HG02763 (cell line): Measurements from ENCODE around the gene DENND1A.
"Not testable (repeated sequence)": the region's sequence is repeated elsewhere in the genome, so short reads cannot be mapped to it uniquely, and the experiment has no call there.

Source experiments
- ATAC-seq: cut with Tn5 transposase; IDR thresholded peaks from one replicate; pipeline ENCODE4 v1.9.1; 2021; ENCODE audit warnings: mild to moderate bottlenecking, moderate library complexity; ENCODE audit not compliant: unreplicated experiment

The DENND1A gene

DNA sequence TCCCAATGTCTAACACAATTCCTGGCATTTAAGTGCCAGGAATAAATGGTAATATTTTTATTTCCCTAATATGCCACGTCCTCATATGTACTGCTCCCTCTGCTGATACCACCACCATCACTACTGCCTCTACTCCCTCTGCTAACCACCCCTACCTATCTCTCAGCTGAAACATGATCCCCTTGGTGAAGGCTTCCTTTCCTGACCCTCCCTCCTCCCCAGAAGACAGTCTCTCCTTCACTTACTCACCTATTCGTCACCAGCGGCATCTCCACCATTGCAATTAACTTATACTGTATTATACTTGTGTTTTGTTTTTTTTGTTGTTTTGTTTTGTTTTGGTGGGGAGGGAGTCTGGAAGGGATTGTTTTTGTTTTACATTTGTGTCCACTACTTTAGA lies 4.8 kb downstream of the DENND1A start:
- ATAC-seq, result no peak

DNA sequence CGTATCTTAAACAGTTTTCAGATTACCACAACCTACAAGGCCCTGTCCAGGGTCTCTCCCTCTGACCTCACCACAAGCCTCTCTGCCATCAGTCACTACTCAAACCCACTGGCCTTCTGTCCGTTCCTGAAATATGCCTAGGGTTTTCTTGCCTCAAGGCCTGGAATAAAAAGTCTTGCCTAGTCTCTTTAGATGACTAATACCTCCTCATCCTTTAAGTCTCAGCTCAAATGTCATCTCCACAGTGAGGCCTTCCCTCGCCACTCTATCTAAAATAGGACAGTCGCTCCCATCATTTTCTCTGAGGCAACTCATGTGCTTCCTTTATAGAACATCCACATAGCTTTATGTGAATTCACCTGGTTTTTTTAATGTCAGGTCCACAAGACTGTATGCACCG lies 5.2 kb downstream of the DENND1A start:
- ATAC-seq, result no peak

DNA sequence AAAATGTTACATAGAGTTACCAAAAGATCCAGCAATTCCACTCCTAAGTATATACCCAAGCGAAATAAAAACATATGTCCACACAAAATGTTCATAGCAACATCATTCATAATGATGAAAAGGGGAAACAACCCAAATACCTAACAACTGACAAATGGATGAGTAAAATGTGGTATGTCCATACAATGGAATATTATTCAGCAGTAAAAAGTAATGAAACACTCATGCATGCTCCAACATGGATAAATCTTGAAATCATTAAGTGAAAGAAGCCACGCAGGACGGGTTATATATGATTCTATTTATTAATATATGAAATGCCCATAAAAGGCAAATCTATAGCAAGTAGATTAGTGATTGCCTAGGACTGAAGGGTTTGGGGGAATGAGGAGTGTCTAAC lies 6.0 kb downstream of the DENND1A start:
- no peak for ATAC-seq

DNA sequence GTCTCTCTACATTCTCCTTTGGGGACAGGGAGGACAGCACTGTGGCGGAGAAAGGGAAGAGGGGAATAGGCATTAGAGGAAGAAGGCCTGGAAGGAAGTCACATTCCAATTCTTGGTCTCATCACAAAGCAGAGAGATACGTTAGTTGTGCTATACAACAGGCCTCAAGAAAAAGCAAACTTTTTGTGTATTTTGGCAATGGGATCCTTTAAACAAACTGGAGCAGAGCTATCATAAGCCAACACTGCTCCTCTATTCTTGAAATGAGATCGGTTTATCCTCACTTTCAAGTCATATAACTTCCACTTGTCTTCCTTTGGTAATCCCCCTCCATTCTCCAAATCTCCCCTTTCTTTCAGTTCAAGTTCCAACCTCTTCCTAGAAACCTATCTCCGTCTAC lies 6.5 kb downstream of the DENND1A start:
- no peak for ATAC-seq

DNA sequence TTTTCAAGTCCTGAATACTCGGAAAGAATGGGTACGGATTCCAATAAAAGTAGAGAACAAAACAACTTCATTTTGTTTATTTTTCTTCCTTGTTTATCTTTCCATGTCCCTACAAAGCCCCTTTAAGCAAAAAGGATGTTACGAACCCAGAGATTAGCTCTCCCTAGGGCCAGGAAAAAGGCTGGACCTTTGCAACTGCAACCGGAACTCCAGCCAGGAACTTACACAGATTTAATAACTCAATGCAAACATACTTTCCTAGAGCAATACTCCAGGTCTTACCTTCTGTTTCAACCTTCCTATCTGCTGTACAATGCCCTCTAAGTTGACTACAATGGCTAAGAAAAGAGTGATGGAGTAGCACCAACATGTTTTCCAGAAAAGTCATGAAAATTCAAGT lies 7.0 kb downstream of the DENND1A start:
- no peak for ATAC-seq

DNA sequence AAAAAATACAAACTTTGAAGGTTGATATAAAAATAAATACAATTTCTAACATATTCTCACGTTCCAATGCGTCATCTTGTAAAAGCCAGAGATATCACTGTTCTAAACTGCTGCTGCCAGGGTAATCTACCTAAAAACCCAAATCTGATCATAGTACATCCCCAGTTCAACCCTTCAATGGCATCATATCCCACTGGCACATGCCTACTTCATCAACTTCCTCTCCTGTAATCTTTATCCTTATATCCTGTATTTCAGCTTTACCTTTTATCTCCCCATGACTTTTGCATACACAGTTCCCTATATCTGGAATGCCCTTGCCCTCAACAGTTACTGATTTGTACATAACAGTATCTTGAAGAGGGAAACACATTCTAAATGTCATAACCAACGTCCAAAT lies 7.5 kb downstream of the DENND1A start:
- ATAC-seq, result no peak

DNA sequence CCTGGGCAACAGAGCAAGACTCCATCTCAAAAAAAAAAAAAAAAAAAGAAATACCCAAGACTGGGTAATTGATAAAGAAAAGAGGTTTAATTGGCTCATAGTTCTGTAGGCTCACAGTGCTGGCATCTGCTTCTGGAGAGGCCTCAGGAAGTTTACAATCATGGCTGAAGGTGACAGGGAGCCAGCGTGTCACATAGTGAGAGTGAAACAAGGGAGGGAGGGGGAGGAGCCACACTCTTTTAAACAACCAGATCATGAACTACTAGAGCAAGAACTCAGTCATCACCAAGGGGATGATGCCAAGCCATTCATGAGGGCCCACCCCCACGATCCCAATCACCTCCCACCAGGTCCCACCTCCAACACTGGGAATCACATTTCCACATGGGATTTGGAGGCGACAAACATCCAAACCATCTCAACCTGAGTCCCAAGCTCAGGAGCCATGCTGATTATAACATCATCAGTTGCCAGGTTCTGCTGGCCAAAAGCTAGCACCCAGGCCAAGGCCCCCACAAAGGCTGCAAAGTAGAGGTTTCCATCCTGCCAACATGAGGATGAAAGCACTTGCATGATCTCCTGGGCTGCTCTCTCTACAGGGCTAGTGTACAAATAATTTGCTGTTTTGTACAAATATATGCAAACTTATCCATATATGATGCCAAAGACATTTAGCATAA lies 15.3 kb downstream of the DENND1A start:
- ATAC-seq, result no peak

DNA sequence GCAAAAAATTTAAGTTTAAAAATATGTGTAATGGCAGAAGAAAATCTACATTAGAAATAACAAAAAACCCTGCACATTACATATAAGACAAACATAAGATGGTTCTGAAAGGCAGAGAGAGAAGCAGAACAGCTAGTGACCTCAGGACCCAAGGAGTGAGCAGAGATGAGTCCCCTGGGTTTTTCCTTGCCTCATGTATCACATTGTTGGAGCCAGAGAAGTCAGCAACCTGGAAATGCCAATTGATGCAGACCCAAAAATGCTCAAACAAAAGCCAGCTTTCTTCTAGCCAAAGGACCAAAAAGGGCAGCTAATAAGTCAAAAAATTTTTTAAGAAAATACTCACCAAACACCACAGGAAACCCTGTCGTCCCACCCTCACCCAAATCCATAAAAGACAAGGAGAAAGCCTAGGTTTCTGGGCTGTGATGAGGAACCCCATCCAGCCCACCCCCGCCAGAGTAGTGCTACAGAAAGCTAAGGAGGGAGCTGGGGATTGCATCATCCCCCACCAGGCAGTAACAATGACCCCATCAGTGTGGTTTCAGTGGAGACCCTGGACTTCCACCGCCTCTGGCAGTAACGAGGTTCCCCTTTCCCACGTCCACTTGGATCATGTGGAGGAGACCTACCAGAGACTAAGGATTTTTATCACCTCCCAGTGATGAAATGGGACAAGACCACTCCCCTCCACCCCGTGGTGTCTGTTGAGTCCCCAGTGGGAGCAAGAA lies 17.6 kb downstream of the DENND1A start:
- ATAC-seq, result no peak

DNA sequence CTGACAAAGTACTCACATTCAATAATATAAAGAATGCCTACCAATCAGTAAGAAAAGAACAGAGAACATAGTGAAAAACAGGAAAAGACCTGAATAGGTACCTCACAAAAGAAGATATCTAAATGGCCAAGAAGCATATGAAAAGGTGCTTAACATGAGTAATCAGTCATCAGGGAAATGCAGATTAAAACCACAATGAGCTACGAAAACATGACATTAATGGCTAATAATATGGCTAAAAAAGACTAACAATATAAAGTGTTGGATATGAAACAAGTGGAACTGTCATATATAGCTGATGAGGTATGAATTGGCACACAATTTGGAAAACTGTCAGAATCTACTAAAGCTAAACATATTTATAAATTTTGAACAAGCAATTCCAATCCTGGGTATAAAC lies 18.9 kb downstream of the DENND1A start:
- no peak for ATAC-seq

DNA sequence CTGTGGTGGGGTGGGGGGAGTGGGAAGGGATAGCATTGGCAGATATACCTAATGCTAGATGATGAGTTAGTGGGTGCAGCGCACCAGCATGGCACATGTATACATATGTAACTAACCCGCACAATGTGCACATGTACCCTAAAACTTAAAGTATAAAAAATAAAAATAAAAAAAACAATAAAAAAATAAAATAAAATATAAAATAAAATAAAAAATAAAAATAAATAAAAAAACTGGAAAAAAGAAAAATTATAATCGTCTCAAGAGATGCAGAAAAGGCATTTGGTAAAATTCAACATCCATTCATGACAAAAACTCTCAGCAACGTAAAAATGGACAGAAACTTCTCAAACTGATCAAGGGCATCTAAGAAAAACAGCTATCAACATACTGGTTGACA lies 20.7 kb downstream of the DENND1A start:
- not testable (repeated sequence) for ATAC-seq

DNA sequence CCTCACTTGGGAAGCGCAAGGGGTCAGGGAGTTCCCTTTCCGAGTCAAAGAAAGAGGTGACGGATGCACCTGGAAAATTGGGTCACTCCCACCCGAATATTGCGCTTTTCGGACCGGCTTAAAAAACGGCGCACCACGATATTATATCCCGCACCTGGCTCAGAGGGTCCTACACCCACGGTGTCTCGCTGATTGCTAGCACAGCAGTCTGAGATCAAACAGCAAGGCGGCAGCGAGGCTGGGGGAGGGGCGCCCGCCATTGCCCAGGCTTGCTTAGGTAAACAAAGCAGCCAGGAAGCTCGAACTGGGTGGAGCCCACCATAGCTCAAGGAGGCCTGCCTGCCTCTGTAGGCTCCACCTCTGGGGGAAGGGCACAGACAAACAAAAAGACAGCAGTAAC lies 26.4 kb downstream of the DENND1A start:
- ATAC-seq, result not testable (repeated sequence)

DNA sequence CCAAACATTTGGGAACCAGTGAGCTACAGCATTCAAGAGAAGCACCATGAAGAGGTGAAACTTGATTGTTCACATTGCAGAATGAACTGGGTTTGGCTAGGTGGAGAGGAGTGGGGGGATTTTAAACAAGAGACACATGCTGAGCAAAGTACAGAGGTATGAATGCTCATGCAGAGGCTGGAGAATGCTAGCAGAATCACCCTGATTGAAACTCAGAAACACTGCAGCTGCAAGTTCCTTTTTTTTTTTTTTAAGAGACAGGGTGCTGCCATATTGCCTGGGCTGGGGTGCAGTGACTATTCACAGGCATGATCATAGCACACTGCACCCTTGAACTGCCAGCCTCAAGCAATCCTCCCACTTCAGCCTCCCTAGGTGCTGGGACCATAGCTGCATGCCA lies 35.1 kb downstream of the DENND1A start:
- no peak for ATAC-seq

DNA sequence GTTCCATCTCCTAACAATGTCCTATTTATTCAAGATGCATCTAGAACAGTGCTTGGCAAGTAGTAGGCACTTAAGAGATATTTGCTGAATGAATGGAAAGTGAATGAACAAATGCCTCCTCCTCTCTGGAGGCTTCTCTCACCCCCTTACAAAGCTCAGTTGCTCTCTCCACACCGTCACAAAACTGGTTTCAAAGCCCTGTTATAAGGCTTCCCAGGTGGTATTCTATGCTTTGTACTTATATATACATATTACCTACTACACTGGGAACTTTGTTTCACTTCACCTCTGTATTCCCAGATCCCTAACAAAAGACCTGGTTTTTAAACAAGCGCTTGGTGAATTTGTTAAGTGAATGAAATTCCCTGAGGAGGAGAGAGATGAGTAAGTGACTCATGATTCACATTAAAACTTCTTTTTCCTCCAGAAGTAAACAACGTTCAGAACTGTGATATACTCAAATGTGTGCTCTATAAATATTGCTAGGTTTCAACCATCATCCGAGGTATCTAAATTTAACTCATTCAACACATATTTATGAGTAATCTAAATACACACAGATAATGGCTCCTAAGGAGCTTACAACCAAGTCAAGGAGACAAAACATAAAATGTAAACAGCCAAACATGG lies 36.0 kb downstream of the DENND1A start:
- ATAC-seq, result no peak

DNA sequence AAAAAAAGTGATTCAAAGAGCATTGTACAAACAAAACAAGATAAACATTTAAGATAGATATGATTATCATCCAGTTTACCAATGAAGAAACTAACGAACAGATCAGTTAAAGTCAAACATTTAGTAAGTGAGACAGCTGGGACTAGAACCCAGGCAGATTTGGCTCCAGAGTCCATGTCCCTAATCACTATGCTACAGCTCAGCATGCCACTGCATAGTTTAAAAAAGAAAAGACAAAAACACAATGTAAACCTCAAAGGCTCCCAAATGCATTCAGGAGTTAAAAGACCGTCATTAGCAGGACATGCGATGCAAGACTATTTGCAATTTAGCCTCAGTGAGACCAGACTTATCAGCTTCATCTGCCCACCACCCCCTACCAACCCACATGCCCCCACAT lies 36.8 kb downstream of the DENND1A start:
- no peak for ATAC-seq

DNA sequence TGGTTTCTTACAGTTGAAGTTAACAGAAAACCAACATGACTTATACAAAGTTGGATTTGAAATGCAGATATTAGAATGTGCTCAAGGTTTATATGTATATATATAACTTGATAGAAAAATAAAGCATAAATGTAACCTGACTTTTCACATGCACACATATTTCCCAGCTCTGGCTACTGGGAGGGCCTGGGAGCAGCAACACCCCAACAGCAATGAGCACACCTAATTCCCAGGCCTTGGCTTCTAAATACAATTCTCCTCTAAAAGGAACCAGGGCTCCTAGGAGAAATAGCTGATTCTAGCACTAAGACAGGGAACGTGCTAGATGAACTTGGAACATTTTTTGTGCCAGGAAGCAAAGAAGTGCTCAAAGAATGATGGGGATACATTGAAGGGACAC lies 42.1 kb downstream of the DENND1A start:
- no peak for ATAC-seq

DNA sequence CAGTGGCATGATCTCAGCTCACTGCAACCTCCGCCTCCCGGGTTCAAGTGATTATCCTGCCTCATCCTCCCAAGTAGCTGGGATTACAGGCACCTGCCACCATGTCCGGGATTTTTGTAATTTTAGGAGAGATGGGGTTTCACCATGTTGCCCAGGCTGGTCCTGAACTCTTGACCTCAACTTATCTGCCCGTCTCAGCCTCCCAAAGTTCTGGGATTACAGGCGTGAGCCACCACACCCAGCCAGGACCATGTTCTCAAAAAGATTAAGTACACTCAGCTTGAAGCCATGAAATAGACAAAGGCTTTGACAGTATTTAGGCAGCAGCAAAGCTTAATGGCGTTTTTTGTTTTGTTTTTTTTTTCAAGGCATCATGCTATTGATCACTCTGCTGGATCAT lies 44.1 kb downstream of the DENND1A start:
- not testable (repeated sequence) for ATAC-seq

DNA sequence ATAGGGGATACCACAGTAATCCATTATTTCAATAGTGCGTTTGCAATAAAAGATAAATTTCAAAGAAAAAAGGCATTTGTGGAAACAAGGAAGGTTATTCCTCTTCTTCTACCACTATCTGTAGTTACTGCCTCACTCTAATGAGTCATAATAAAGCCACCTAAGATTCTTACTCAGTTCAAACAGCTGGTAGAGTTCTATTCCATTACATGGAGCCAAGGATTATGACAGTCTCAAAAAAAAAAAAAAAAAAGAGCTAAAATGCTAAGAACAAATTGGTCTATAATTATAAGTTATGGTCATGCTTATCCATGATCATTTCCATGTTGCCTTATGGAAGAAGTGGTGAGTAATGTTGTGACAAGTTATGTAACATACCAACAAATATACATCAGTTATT lies 46.3 kb downstream of the DENND1A start:
- no peak for ATAC-seq

DNA sequence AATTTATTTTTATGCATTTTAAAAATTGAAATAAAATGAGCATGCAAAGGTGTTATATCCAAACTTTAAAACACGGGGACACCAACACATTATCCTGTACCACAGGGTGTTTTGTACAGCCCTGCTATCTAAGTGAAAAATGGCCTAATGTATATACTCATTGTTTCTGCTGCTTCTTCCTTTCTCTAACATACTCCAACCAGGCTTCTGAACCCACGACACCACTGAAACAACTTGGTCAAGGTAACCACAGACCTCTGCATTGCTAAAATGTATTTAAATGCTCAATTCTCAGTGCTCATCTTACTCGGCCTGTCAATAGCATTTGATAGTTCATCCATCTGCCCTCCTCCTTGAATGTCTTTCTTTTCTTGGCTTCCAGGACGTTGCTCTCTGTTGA lies 48.3 kb downstream of the DENND1A start:
- no peak for ATAC-seq

DNA sequence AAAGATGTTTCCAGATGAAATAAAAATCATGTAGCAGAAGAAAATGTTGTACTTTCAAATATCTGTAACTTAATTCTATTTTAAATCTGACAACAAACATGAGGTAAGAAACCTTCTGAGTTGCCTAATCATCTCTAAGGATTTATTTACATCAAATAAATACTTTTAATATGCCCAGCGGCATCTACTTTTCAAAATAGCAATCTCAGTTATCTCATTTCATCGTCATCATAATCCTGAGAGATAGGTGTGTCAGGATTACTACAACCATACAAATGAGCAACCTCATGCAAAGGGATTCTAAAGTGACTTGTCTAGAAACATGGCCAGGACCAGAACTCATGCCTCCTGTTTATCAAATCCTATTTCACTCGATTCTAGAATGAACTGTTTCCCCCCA lies 49.5 kb downstream of the DENND1A start:
- ATAC-seq, result no peak

DNA sequence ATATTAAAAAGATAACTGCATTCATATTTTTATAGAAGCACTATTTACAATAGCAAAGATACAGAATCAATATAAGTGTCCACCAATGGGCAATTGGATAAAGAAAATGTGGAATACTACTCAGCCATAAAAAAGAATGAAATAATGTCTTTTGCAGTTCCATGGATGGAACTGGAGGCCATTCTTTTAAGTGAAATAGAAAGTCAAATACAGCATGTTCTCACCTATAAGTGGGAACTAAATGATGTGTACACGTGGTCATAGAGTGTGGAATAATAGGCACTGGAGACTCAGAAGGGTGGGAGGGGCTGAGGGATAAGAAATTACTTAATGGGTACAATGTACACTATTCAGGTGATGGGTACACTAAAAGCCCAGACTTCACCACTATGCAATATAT lies 53.2 kb downstream of the DENND1A start:
- ATAC-seq, result no peak

DNA sequence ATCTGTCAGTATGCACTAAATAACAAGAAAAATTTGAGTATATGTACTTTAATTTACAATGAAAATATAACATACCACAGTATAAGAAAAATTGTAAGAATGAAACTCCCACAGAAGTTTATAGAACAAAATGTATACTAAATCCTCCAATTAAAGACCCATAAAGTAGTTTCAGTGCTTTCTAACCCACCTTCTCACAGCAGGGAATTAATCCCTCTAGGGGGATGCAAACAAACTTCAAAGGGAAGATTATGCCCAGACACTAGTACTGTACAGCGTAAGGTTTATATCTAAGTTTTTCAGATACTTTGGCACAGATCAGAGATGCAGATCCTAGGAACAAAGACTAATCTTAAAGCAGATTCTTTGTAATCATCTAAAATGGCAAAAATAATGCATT lies 57.2 kb downstream of the DENND1A start:
- no peak for ATAC-seq

DNA sequence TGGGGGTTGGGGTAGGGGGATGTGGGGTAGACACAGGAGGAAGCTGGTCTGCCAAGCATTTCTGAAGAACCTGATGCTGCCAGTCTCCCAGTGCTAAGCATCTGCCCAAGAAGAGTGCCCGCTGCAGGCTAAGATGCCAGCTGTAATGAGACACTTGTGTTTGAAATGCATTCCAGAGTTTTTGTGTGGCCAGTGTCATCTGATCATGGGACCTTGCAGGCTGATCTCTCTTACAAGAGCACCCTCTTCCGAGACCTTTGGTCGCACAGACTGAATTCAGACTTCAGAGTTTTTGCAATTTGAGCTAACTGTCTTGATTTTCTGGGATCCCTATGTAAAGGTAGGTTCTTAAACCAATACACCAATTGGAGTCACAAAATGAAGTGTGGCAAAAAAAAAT lies 58.1 kb downstream of the DENND1A start:
- no peak for ATAC-seq
